ENCODE results near the gene DMD. TPM values are rescaled to one million over a fixed set of nuclear protein-coding genes. Genes with fewer than 3 reads are reported as not detected.

DMD gene
- total and polyA plus RNA-seq, 2 of the 8 experiments (the other 6 are each of a cell fraction or from before 2014, with no cell fraction given) = 4.8 to 7.4 TPM

GRCh38 chrX:32873786-32874185, 337.6 kb downstream of the DMD start:
- TF ChIP-seq KDM1A (IDR thresholded peaks at IDR 0.05; ENCODE audit: borderline replicate concordance, low read length) (no peak), CHD2 (IDR thresholded peaks at IDR 0.05; ENCODE audit: low read length) (no peak)

More at GRCh38 chrX:32873786-32874185, 337.6 kb downstream of the DMD start:
- Histone ChIP-seq H2BK20ac (ENCODE audit: low read length) (no peak overlapping the region), H3K27ac (ENCODE audit: low read depth, low read length) (no peak overlapping the region), H3K4ac (replicated peaks; ENCODE audit: insufficient read length, low read depth, low read length) (no peak overlapping the region), H4K8ac (ENCODE audit: extremely low read depth, insufficient read depth, low read length) (no peak overlapping the region), H3K4me1 (replicated peaks in 1 of 4; ENCODE audit: control insufficient read depth in 3 of 4, insufficient read depth in 4 of 4, low read length in 3 of 4) (no peaks in the 10 kb centered on the region), H3K23me2 (ENCODE audit: low read depth, low read length) (no peaks in the 10 kb centered on the region), H3K36me3 (ENCODE audit: control insufficient read depth in 2 of 4, insufficient read depth in 4 of 4, low read length in 3 of 4) (no peaks in the 10 kb centered on the region), H3K23ac (ENCODE audit: insufficient read length) (no peak overlapping the region), H3K79me2 (ENCODE audit: control insufficient read depth in 1 of 2, insufficient read depth in 2 of 2, low read length in 2 of 2) (no peaks in the 10 kb centered on the region), H4K20me1 (replicated peaks in 1 of 2; ENCODE audit: control insufficient read depth in 1 of 2, insufficient read depth in 2 of 2, low read length in 2 of 2) (no peaks in the 10 kb centered on the region), H3K79me1 (ENCODE audit: low read depth, low read length) (no peaks in the 10 kb centered on the region), H2BK12ac (ENCODE audit: low read depth, low read length) (no peak overlapping the region), H3K27me3 (replicated peaks in 1 of 4; ENCODE audit: control insufficient read depth in 3 of 4, extremely low read depth in 1 of 4, insufficient read depth in 3 of 4, low read length in 3 of 4) (no peaks in the 10 kb centered on the region), H3K14ac (ENCODE audit: insufficient read length) (no peak overlapping the region), H3K9ac (replicated peaks in 1 of 4; ENCODE audit: extremely low read depth in 1 of 4, low read depth in 3 of 4, low read length in 3 of 4) (no peak overlapping the region), H2AK5ac (ENCODE audit: low read depth, low read length) (no peak overlapping the region), H2BK120ac (replicated peaks; ENCODE audit: low read depth, low read length) (no peak overlapping the region), H3K4me2 (ENCODE audit: insufficient read depth in 1 of 2, low read depth in 2 of 2, low read length in 2 of 2) (no peak overlapping the region), H2BK5ac (ENCODE audit: low read depth, low read length) (no peak overlapping the region), H3K18ac (ENCODE audit: extremely low read depth, low read length) (no peak overlapping the region), H3K4me3 (ENCODE audit: extremely low read depth in 1 of 4, insufficient read depth in 2 of 4, low read depth in 3 of 4, low read length in 4 of 4) (no peak overlapping the region), H3K9me3 (ENCODE audit: insufficient read depth in 2 of 2, low read depth in 1 of 2, low read length in 1 of 2) (no peaks in the 10 kb centered on the region), H2AFZ (ENCODE audit: low read length) (no peak overlapping the region), H3K56ac (replicated peaks; ENCODE audit: insufficient read length, low read depth, low read length) (no peak overlapping the region), H4K91ac (replicated peaks; ENCODE audit: insufficient read length, low read length) (no peak overlapping the region), H2BK15ac (ENCODE audit: low read length) (no peak overlapping the region), H4K5ac (ENCODE audit: insufficient read length, low read depth, low read length) (no peak overlapping the region)
- FAIRE-seq (no peak), DNase-seq (ENCODE audit: low read depth in 1 of 2, low spot score in 2 of 2) (no peak)
- WGBS, 2 experiments (ENCODE audit: extremely low coverage in 1 of 2, insufficient coverage in 1 of 2, insufficient read length in 1 of 2, insufficient replicate concordance in 2 of 2, low coverage in 1 of 2, low lambda C conversion rate in 2 of 2, missing lambda C conversion rate in 1 of 2) = 100% methylated on average over 2 of the region's 2 CpGs; no CpG with 5 or more reads in 1 of the 2 experiments
- POLR2A ChIA-PET (ENCODE audit: partially characterized antibody) = no interaction called here
- CTCF ChIA-PET (ENCODE audit: partially characterized antibody) = interaction anchor here (0.6 kb wide), 1 partner anchor 584 kb away, joined by 4 read pairs; no protein-coding TSS in a partner anchor

All from H1 (cell line).